Measurements from ENCODE around the gene C14orf180. TPM values are rescaled to one million over a fixed set of nuclear protein-coding genes. Genes with fewer than 3 reads are reported as not detected.

C14orf180 gene
- total RNA-seq, 1 donor from 2014 or later: 0.14 TPM

DNA sequence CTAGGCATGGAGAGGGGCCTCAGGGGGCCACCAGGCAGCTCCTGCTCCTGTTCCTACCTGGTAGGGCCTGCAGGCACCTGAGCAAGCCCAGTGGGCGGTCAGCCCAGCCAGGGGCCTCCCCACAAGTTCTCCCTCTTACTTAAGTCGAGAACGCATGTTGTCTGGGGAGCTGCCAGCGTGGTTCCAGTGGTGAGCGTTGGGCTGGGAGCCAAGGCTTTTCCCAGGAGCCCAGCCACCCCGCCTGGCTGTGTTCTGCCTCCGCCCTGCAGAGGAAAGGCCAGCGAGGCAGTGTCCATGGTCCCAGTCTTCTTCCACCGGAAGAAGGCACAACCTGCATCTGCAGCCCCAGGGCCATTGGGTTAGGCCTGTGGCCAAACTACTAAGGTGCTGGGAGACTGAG lies 1.4 kb downstream of the C14orf180 start:
- intact Hi-C loops (cut with DNase I): no loop called here
- TF ChIP-seq, protein P1, sequence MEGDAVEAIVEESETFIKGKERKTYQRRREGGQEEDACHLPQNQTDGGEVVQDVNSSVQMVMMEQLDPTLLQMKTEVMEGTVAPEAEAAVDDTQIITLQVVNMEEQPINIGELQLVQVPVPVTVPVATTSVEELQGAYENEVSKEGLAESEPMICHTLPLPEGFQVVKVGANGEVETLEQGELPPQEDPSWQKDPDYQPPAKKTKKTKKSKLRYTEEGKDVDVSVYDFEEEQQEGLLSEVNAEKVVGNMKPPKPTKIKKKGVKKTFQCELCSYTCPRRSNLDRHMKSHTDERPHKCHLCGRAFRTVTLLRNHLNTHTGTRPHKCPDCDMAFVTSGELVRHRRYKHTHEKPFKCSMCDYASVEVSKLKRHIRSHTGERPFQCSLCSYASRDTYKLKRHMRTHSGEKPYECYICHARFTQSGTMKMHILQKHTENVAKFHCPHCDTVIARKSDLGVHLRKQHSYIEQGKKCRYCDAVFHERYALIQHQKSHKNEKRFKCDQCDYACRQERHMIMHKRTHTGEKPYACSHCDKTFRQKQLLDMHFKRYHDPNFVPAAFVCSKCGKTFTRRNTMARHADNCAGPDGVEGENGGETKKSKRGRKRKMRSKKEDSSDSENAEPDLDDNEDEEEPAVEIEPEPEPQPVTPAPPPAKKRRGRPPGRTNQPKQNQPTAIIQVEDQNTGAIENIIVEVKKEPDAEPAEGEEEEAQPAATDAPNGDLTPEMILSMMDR (IDR thresholded peaks at IDR 0.05): no peak
- peaks cover 20% of the 10 kb centered on the region for H3K27me3 ChIP-seq
- no peaks in the 10 kb centered on the region for H3K4me1 ChIP-seq
- ATAC-seq (no peak), DNase-seq (no peak)
- no peaks in the 10 kb centered on the region for H3K9me3 ChIP-seq
- no peak overlapping the region for H3K27ac ChIP-seq
- H3K4me3 ChIP-seq: no peak overlapping the region
- no peaks in the 10 kb centered on the region for H3K36me3 ChIP-seq

DNA sequence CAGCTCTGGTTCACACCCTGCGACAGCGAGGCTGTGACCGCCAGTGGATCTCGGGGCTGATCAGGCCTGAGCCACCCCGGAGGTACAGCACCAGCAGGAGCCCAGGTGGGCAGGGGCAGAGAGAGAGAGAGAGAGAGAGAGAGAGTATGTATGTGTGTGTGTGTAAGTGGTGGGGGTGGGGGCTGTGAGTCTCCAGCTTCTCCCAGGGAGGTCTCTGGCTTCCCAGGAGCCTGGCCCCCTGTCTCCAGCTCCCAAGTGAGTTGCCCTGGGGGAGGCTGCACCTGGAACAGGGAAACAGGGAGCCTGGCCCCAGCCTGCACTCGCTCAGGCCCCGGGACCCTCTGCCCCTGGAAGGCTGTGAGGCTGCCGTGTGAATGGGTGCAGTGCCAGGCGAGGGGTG lies 2.0 kb downstream of the C14orf180 start:
- H3K27ac ChIP-seq: no peak overlapping the region
- H3K27me3 ChIP-seq: peaks cover 22% of the 10 kb centered on the region
- intact Hi-C loops (cut with DNase I): no loop called here
- TF ChIP-seq, protein P1 (IDR thresholded peaks at IDR 0.05): no peak
- no peaks in the 10 kb centered on the region for H3K36me3 ChIP-seq
- ATAC-seq: no peak
- no peak for DNase-seq
- no peak overlapping the region for H3K4me3 ChIP-seq
- H3K4me1 ChIP-seq: no peaks in the 10 kb centered on the region
- no peaks in the 10 kb centered on the region for H3K9me3 ChIP-seq

DNA sequence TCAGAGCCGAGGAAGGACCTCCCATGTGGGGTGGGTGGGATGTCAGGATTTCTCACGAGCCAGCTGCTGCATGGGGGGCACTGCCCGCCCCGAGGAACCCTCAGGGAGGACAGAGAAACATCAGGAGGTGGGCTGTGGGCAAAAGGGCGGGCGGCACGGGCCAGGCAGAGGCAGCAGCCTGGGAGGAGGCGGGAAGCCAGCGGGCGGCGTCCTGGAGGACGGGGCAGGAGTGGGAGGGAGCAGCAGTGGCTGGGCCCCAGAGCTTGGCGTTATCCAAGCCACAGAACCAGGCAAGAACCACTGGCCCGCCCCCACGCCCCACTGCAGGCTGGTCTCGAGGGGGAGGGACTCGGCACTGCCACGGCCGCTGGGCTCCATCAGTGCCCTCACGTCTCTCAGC lies 2.4 kb downstream of the C14orf180 start:
- no peaks in the 10 kb centered on the region for H3K4me1 ChIP-seq
- no peak overlapping the region for H3K27ac ChIP-seq
- intact Hi-C loops (cut with DNase I): no loop called here
- no peaks in the 10 kb centered on the region for H3K9me3 ChIP-seq
- H3K36me3 ChIP-seq: no peaks in the 10 kb centered on the region
- no peak overlapping the region for H3K4me3 ChIP-seq
- DNase-seq: no peak
- no peak for ATAC-seq
- TF ChIP-seq, protein P1 (IDR thresholded peaks at IDR 0.05): no peak
- H3K27me3 ChIP-seq: peaks cover 22% of the 10 kb centered on the region

DNA sequence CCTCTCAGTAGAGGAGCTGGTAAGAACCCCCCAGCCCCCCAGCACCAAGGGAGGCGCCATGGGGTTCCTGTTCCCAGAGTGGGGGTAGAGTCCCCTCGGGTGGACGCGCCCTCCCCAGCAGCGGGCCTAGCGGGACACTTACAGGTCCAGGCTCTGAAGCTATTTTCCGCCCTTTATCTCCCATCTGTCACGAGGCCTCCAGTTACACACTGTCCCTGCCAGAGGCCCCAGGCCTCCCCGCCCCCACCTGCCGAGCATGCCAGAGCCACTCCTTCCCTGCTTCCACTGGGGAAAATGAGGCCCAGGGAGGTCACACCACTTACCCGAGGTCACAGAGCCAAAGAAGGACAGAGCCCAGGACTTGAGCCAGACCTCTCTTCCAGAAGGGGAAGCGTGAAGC lies 3.1 kb downstream of the C14orf180 start:
- Histone ChIP-seq H3K36me3 (no peaks in the 10 kb centered on the region), H3K4me1 (no peaks in the 10 kb centered on the region), H3K27me3 (peaks cover 24% of the 10 kb centered on the region), H3K27ac (no peak overlapping the region), H3K4me3 (no peak overlapping the region), H3K9me3 (no peaks in the 10 kb centered on the region)
- TF ChIP-seq, protein P1 (IDR thresholded peaks at IDR 0.05): no peak
- ATAC-seq (no peak), DNase-seq (no peak)
- intact Hi-C loops (cut with DNase I): no loop called here

DNA sequence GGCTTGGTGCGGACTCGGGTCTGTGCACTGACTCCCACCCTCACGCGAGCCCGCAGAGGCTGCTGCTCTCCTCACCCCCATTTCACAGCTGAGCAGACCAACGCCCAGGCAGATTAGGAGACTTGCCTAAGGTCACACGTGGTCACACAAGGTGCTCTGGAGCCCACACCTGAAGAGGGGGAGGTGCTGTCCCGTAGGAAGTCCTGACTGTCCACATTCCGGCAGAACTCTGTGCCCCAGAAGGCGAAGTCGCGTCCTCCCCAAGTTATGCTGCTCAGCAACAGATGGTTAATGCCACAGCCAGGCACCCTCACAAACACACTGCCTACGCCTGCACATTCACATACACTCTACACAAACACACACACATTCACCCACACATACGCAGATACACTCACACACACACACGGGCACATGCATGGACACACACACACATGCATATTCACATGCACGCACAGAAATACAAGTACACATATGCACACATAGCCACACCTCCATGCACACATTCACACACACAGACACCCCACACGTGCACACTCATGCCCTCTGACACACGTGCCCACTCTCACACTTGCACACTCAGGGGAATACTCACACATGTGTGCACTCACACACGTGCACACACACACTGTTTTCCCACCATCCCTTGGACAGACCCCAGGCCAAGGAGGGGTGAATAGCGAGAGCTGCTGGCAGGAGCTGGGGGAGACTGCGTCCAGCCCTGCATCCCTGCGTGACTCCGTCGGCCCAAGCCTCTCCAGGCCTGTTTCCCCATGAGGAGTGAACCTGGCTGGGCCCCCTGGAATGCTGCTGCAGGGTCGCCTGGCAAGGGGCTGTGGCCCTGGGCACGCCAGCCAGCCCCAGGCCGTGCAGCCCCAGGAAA lies 4.1 kb downstream of the C14orf180 start:
- intact Hi-C loops (cut with DNase I): no loop called here
- ATAC-seq: no peak
- H3K9me3 ChIP-seq: no peaks in the 10 kb centered on the region
- TF ChIP-seq, protein P1 (IDR thresholded peaks at IDR 0.05): no peak
- H3K4me1 ChIP-seq: no peaks in the 10 kb centered on the region
- no peak overlapping the region for H3K4me3 ChIP-seq
- H3K27ac ChIP-seq: no peak overlapping the region
- no peak for DNase-seq
- no peaks in the 10 kb centered on the region for H3K36me3 ChIP-seq
- H3K27me3 ChIP-seq: peaks cover 20% of the 10 kb centered on the region
